Osteoblast (primary cell): ENCODE results near the gene S100A9. TPM values are rescaled to one million over a fixed set of nuclear protein-coding genes. Genes with fewer than 3 reads are reported as not detected.

Source experiments
- DNase-seq: peaks from one replicate; pipeline ENCODE4 v3.0.0; 2011; ENCODE audit warnings: low spot score, mixed read lengths; ENCODE audit not compliant: insufficient read length; ENCODE audit errors: missing footprints
- H2AFZ ChIP-seq: 2 replicates; pipeline ENCODE4 v1.6.0; 2011; ENCODE audit warnings: mild to moderate bottlenecking, low read length
- H3K27ac ChIP-seq: 2 replicates; pipeline ENCODE4 v1.5.1; 2011; ENCODE audit warnings: mild to moderate bottlenecking, low read depth, low read length, moderate library complexity
- H3K27me3 ChIP-seq: 2 replicates; pipeline ENCODE4 v1.6.0; 2012; ENCODE audit warnings: mild to moderate bottlenecking, control low read depth, inconsistent platforms, low read length, moderate library complexity; ENCODE audit not compliant: insufficient read depth
- H3K36me3 ChIP-seq: 2 replicates; pipeline ENCODE4 v1.5.1; 2011; ENCODE audit warnings: mild to moderate bottlenecking, low read length, control low read depth, moderate library complexity; ENCODE audit not compliant: insufficient read depth
- H3K4me1 ChIP-seq: 2 replicates; pipeline ENCODE4 v1.5.1; 2011; ENCODE audit warnings: mild to moderate bottlenecking, low read length, control low read depth, moderate library complexity; ENCODE audit not compliant: insufficient read depth
- H3K4me2 ChIP-seq: 2 replicates; pipeline ENCODE4 v1.6.0; 2011; ENCODE audit warnings: mild to moderate bottlenecking, low read length; ENCODE audit not compliant: insufficient read depth
- H3K4me3 ChIP-seq: fragments of 200-600 bp; sonication (generic); 3 replicates; pipeline ENCODE4 v1.5.1; 2012; ENCODE audit warnings: mild to moderate bottlenecking, low read length, inconsistent platforms; ENCODE audit not compliant: insufficient read depth
- H3K79me2 ChIP-seq: 2 replicates; pipeline ENCODE4 v1.6.0; 2012; ENCODE audit warnings: mild to moderate bottlenecking, low read length, control low read depth, inconsistent platforms; ENCODE audit not compliant: insufficient read depth
- H3K9me3 ChIP-seq: 2 replicates; pipeline ENCODE4 v1.5.1; 2011; ENCODE audit warnings: low read depth, low read length, control low read depth
- H4K20me1 ChIP-seq: 2 replicates; pipeline ENCODE4 v1.6.0; 2012; ENCODE audit warnings: mild to moderate bottlenecking, low read length, control low read depth; ENCODE audit not compliant: insufficient read depth
- CTCF ChIP-seq: IDR thresholded peaks from 2 replicates; pipeline ENCODE4 v1.5.1; 2011; ENCODE audit warnings: mild to moderate bottlenecking, low read depth, low read length, moderate library complexity; ENCODE audit errors: extremely low read depth
- total RNA-seq: library from RNA; depleted of rRNA; stranded (reverse); fragments of >200 nt; gene quantifications from 2 replicates; pipeline ENCODE4 v1.2.3, GENCODE V29; 2012

The S100A9 gene
- total RNA-seq, 1 donor = 0.36 TPM

GRCh38 chr1:153379591-153379990 is 21.9 kb downstream of the S100A9 start:
- TF ChIP-seq CTCF = no peak
- no peaks in the 10 kb centered on the region for H3K36me3 ChIP-seq
- H3K4me2 ChIP-seq = no peak overlapping the region
- H3K79me2 ChIP-seq = no peaks in the 10 kb centered on the region
- H2AFZ ChIP-seq = no peak overlapping the region
- H3K27me3 ChIP-seq = no peaks in the 10 kb centered on the region
- H3K4me1 ChIP-seq = peaks cover 6% of the 10 kb centered on the region
- H3K9me3 ChIP-seq = no peaks in the 10 kb centered on the region
- no peak overlapping the region for H3K4me3 ChIP-seq
- DNase-seq = no peak
- H4K20me1 ChIP-seq = no peaks in the 10 kb centered on the region
- no peak overlapping the region for H3K27ac ChIP-seq

- no peak overlapping the region for H3K4me3 ChIP-seq
- TF ChIP-seq CTCF = no peak
- no peaks in the 10 kb centered on the region for H3K9me3 ChIP-seq
- H3K79me2 ChIP-seq = no peaks in the 10 kb centered on the region
- DNase-seq = no peak
- no peak overlapping the region for H2AFZ ChIP-seq
- H3K27ac ChIP-seq = no peak overlapping the region
- H3K4me1 ChIP-seq = peaks cover 3% of the 10 kb centered on the region
- no peaks in the 10 kb centered on the region for H4K20me1 ChIP-seq
- no peaks in the 10 kb centered on the region for H3K27me3 ChIP-seq
- no peak overlapping the region for H3K4me2 ChIP-seq
- no peaks in the 10 kb centered on the region for H3K36me3 ChIP-seq
Measured at GRCh38 chr1:153380711-153381110, 23.1 kb downstream of the S100A9 start.

DNA sequence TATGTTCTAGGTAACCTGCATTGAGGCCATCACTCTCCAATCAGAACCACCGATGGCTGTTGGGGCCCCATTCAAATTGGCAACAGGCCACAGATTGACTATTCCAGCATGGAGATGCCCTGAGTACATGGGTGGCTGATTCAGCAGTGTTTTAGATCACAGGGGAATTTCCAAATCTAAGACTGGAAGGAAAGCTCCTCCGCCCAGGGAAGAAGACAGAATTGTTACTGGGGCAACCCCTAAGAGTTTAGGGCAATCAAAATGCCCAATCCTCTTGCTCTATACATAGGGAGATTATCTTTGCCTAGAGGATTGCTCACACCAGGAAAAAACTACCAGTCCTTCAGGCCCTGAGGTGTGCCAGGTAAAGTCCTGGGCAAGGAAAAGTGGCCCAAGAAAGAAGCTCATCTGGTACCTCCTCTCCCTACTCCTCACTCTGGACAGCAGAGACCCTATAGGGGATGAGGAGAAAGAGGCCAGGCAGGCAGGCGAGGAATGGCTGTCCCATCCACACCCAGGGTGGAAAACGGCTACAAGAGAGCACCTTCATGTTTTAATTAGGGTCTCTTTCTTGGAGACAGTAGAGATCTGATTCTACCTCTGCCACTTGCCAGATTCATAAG is 27.4 kb downstream of the S100A9 start:
- Histone ChIP-seq H3K4me2 (no peak overlapping the region), H2AFZ (no peak overlapping the region), H3K9me3 (no peaks in the 10 kb centered on the region), H3K27ac (no peak overlapping the region), H4K20me1 (no peaks in the 10 kb centered on the region), H3K4me3 (no peak overlapping the region), H3K79me2 (no peaks in the 10 kb centered on the region), H3K27me3 (peaks cover 4% of the 10 kb centered on the region), H3K4me1 (no peaks in the 10 kb centered on the region), H3K36me3 (no peaks in the 10 kb centered on the region)
- no peak for TF ChIP-seq CTCF
- no peak for DNase-seq

DNA sequence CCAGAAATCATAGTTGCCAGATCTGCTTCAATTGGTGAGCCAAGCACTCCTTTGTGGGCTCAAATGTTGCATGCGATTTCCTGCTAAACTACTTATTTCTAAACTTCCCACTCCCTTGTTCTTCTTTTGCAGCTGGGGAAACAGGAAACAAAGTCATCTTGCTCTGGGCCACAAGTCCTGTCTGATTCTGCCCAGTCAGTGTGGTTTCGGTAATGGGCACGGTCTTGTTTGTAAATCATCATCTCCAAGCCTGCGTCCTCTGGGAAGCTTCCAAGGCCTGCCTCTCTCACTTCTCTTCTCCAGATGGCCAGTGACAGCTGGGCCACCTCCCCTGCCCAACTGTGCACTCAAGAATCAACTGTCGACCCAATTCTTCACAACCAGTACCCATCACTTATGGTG is 28.8 kb downstream of the S100A9 start:
- no peaks in the 10 kb centered on the region for H3K36me3 ChIP-seq
- H3K4me2 ChIP-seq = no peak overlapping the region
- H2AFZ ChIP-seq = no peak overlapping the region
- TF ChIP-seq CTCF = no peak
- no peak overlapping the region for H3K4me3 ChIP-seq
- H3K9me3 ChIP-seq = no peaks in the 10 kb centered on the region
- H3K4me1 ChIP-seq = no peaks in the 10 kb centered on the region
- H3K27me3 ChIP-seq = peaks cover 4% of the 10 kb centered on the region
- no peaks in the 10 kb centered on the region for H3K79me2 ChIP-seq
- no peak for DNase-seq
- H3K27ac ChIP-seq = no peak overlapping the region
- no peaks in the 10 kb centered on the region for H4K20me1 ChIP-seq
